Hematopoietic multipotent progenitor cell (in vitro differentiated cells): ENCODE results near the gene ZNF518B. TPM values are rescaled to one million over a fixed set of nuclear protein-coding genes. Genes with fewer than 3 reads are reported as not detected.

ENCODE experiments used
- DNase-seq, 3 donors: peaks; one replicate each; pipeline ENCODE4 v3.0.0-alpha.2; 2011 to 2015; ENCODE audit warnings: low read depth in 2 of 3, low spot score in 2 of 3
- total RNA-seq: library from RNA; depleted of rRNA; stranded (reverse); fragments of >200 nt; gene quantifications from one replicate; pipeline ENCODE4 v1.2.3, GENCODE V29; 2012

The ZNF518B gene, protein sequence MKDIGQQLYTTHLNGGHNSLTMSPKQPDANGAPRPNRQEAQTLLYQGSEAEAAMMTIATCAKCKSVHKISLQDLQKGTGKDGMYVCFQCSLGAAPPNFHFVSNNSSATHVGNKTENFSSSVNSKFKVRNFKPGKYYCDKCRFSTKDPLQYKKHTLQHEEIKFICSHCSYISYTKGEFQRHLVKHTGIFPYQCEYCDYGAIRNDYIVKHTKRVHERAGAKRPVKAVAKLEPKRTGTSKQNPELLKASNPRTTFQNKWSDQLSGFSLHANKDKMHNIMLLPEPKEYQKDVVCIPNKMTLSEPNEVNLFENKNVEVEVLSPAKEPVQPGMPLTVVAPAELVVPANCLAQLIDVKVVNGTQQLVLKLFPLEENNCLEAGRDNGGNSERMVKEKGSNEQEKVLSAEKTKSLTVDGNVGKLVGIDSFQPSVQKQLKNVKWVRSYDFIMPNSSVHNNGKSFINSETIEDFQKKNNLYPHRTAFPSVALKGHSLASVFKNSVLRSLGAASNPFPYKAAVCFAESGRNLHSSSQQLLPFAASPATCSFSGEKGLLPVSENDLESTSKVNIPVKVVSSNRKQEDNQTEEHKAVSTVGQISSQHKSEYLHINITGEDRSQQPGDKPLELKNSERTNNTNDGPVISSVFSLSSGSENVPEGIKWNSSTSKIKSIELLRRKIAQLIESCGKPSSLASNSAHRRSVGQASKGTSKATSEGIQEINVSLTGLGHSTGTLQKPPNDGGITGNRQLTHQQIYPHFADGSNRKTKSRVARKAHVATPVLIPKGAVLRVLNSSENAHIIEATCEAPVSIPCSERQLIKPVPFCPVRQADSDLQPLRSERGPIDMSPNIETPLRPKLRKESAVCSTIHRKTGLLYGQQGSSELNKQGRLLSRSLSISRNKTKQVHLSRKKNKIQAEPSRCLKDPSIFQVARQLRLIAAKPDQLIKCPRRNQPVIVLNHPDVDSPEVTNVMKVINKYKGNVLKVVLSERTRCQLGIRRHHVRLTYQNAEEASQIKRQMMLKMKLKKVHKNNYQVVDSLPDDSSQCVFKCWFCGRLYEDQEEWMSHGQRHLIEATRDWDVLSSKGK
- 21.8 TPM for total RNA-seq

DNA sequence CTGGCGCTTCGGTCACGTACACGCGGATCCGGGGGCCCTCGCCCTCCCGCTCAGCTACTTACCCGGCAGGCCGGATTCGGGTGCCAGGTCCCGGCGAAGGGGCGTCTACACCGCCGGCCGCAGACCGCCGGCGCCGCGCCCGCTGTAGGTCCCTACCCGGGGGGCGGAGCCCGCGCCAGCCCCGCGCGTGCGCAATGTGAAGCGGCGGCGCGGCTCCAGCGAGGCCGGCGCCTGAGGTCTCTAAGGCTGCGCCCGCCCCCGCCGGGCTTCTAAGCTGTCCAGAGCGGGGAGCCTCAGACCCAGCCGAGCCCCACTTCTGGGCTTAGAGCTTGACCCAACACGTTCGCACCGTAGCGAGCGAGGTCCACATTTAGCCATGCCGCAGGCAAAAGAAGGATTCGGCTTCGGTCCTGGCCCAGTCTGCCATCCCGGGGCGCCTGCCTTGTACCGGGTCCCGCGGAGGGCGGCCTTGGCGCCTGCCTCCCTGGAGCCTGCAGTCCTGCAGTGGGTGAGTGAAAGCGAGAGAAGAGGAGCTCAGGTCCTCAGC is at the start of gene ZNF518B:
Gene ZNF518B (minus strand): TSS at position 172 of the 547 bp plus-strand sequence. CDS start 11,098 bp downstream, outside the sequence.
- DNase-seq = peak; percentile 74 to 84 (median 79)

DNA sequence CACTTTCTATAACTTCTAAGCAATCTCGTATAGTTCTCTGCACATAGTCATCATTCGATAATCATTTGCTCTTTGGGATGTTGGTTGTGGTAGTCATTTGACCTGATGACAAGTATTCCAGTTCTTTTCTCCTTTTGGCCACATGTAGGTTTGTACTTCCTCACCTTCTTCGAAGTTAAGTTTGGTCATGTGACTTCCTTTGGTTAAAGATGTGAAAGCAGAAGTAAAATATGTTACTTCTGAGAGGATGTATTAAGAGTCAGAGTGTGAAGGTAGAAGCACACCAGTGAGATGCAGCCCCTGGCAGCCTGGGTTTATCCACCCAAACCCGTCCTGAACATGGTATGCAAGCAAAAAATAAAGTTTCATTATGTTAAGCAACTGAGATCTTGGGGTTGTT is 48.9 kb upstream of the ZNF518B start:
- peak in 1 of 3 donors; percentile 30 for DNase-seq

DNA sequence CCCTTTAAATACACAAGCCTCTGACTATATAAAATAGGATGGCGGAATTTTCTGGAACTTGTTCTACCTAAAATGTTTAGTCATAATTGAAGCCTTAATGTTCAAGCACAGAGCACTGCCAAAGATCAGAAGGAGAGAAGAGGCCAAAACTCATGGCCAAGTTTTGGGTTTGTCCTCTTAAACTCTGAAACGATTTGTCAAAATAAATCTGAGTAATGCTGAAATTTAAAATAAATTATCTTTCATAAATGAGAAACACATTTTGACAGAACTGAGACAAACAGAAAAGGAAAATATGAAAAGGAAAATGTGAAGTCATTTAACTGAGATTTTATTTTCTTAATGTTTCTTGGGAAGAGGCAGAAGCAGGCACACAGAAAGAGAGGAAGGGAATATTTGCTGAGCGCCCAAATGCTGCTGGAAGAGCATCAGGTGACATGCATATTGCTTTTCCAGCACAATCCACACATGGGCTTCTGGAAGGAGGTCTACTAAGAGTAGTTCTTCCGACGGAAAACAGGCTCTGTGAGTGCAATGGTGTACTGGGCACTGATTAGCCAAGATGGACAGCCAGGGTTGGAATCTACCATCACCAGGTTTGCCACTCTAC is 47.4 kb upstream of the ZNF518B start:
- DNase-seq = no peak

DNA sequence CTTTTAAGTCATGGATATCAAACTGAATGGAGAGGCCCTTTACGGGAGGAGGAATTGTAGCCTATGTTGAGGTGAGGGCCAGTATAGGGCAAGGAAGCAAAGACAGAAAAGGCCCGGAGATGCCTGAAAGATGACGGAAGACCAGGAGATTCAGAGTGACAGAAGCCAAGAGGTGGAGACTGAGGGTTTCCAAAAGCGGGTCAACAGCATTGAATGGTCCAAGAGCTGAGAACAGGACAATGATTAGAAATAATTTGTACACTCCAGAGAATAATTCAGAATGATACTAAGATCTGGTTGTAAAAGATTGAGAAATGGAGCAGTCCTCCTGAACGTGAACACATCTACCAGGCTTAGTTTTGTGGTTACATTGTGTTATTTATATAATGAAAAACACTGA is 45.5 kb upstream of the ZNF518B start:
- DNase-seq = no peak

DNA sequence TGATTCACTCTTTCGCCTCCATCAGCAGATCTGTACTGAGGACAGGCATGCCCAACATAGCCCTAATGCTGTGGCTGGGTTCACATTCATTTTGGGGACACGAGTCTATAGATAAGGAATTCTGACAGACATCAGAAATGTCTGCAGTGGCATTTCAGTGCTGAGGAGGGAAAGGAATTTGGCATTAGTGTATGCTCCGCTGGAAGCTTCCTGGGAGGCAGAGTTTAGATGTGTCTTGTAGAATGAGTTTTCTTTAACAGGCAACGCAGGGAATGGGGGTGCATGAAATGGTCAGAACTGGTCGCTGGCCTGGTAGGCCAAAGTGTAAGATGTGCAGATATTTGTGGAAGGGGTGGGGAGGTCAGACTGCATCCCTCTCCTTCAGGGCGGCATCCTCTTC is 43.5 kb upstream of the ZNF518B start:
- no peak for DNase-seq

DNA sequence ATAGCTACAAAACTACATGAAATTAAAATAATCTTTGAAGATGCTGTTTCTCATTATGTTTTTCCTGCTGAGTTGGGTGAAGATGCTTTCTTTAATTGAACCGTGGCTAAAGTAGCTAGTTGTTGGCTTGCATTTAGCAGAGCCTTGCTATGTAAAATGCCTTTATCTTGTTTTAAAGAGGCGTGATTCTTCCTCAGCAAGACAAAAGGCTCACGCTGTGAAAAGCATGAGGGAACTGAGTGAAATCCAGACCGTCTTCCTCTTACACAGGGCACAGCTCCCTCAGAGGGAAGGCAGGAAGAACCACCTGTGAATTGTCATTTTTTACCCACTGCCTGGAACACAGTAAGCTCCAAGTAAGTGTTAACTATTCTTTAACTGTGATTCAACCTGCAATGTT is 39.0 kb upstream of the ZNF518B start:
- no peak for DNase-seq

DNA sequence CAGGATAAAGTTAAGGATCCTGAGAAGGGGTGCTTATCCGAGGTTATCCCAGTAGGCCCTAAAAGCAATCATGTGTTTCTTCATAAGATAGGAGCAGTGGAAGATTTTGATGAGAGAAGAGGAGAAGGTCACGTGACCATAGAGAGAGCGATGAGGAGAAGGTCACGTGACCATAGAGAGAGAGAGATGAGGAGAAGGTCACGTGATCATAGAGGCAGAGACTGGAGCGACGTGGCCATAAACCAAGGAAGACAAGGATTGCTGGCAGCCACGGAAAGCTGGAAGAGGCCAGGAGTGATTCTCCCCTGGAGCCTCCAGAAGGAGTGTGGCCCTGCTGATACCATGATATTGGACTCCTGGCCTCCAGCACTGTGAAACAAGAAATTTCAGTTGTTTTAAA is 38.4 kb upstream of the ZNF518B start:
- no peak for DNase-seq

DNA sequence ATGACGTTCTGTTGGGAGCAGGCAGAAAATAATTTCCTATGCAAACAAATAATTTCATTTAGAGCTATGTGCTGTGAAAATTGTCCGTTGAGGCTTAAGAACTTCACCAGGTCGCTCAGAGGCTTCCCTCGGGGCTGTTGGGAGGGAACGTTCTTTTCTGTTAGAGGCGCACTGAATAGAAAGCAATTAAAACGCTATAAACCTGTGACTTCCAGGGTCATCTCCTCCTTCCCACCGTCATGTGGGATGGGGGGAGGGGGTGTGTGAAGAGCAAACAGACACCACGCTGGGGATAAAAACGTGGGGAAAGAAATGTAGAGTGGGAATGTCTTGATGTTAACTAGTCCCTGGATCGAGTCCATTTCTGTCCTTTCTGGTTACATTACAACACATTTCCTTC is 35.2 kb upstream of the ZNF518B start:
- DNase-seq = no peak

DNA sequence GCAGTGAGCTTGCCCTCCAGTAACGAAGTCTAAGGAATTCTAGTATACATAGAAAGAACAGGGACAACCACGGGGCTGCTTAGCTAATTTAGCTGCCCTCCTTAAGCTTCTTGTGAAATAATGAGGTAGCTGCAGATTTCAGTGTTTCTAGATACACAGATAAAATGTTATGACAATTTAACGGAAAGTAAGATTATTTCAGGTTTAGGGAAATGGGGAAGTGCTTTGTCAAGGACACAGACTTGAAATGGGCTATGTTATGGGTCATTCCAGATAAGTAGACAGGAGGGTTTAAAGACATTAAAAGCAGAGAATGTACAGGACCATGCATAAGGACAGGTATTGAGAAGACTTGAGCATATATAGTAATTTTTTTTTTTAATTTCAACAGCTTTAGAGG is 34.2 kb upstream of the ZNF518B start:
- no peak for DNase-seq

DNA sequence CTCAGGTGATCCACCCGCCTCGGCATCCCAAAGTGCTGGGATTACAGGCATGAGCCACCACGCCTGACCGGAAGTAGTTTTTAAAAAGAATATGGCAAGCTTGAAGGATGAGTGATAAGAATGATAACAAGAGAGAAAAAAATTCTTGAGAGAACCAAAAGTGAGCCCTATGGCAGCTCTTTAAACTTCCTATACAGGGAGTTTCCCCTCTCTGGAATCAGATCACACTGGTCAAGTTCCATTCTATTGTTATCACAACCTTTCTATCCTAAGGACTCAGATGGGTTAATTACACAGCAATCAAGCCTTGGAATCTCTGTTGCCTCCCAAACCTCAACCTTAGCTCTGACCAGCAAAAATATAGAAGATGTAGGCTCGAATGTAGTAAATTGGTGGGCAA is 33.8 kb upstream of the ZNF518B start:
- no peak for DNase-seq

DNA sequence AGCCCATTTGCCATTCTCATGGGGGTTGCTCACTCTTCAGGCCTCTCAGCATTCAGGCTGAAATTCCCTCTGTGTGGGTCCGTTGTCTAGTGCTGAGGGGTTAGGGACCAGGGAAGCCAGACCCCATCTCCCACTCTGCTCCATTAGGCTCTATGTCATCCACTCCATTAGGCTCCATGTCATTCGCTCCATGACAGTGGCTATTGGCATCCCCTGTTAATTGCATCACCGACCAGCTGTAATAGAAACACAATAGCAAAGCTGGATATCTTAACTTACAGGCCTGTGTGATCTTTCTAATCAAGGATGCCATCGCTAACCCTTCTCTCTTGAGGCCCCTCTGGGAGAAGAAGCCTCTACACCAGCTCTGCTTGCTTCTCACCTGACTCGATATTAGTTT is 25.7 kb upstream of the ZNF518B start:
- no peak for DNase-seq

DNA sequence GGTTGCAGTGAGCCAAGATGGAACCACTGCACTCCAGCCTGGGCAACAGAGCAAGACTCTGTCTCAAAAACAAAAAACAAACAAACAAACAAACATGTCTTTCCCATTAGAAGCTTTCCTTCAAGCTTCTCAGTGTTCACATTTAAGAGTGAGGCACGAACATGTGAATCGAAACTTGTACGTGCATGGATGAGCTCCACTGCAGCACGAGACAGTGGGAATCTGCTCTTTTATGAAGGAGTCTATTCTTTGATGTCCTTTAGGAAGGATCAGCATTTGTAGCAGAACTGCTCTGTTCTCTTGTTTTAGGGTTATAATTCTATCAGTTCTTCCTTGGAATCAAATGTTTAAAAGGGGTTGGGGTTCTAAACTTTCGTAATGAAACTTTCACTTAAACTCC is 23.4 kb upstream of the ZNF518B start:
- DNase-seq = no peak

DNA sequence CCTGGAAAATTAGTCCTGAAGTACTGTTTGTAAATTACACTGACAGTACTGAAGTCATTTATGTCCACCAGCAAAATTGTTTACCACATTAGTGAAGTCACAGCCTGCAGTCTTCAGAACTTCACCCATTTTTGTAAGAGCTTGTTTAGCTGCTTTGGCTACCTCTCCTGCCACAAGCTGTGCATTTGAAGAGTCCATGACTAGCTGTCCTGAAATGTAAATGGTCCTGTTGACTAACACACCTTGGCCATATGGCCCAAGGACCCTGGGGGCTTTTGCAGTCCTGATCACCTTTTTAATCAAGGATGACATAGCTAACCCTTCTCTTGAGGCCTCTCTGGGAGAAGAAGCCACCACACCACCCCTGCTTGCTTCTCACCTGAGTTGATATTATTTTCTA is 21.4 kb upstream of the ZNF518B start:
- DNase-seq = no peak

DNA sequence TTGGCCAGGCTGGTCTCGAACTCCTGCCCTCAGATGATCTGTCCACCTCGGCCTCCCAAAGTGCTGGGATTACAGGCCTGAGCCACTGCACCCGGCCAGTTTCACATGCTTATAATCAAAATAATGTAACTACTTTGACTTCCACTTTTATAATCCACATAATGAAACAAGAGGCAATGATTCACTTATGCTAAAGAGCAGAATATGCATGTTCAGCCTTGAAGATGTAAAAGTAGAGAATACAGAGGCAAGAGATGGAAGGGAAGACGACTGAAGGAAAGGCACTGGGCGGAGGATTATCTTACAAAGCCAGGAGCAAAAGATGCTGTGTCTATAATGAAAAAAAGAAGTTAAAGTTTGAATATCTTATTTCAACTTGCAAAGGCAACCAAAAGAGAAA is 13.3 kb upstream of the ZNF518B start:
- no peak for DNase-seq

DNA sequence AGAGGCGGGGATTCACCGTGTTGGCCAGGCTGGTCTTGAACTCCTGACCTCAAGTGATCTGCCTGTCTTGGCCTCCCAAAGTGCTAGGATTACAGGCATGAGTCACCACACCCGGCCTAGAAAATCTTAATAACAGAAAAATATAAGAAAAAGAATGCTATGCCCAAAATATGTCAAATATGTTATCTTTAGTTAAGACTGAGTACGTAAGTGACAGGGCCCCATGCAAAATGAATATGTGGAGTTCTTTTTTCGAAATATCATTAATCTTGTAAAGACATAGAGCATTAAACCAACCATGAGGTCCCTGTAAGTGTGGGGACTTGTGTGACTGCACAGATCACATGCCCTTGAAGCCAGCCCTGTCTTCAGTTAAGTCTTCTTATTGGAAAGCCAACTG is 8.9 kb upstream of the ZNF518B start:
- DNase-seq = no peak

DNA sequence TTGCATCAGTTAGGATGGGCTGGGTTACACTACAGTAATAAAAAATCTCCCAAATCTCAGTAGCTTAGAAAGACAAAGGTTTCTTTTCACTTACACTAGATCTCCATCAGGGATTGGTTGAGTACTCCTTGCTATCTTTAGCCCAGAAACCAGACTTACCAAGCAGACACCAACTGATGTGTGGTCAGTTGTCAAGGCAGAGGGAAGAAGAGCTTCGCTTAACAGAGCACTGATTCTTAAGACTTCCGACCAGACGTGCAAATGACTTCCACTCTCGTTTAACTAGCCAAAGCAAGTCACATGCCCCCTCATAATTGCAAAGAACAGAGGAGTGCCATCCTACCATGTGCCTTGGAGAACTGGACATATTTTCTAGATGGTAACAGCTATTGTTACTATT is 5.7 kb upstream of the ZNF518B start:
- DNase-seq = no peak

DNA sequence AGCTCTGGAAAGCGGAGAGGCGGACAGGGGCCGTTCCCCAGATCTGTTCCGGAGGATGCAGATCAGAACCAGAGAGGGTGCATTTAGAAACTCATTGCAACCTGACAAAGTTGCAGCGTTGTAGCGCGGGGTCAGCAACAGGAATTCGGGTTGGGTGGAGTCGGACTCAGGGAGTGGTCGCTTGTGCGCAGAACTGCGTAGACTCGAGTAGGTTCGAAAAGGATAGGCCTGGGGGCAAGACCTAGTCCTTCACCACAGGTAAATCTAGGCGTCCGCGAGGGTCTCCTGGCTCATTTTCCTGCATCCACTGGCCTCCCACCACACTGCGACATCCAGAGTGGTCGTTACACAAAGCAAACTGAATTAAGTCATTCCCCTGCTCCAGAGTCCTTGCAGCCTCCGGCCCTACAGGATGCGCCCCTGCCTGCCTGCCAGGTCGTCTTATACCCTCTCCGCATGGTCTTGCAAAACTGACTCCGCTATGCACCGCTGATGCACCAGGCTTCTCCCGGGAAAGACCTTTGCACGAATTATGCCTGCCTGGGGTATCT is 4.7 kb upstream of the ZNF518B start:
- no peak for DNase-seq

DNA sequence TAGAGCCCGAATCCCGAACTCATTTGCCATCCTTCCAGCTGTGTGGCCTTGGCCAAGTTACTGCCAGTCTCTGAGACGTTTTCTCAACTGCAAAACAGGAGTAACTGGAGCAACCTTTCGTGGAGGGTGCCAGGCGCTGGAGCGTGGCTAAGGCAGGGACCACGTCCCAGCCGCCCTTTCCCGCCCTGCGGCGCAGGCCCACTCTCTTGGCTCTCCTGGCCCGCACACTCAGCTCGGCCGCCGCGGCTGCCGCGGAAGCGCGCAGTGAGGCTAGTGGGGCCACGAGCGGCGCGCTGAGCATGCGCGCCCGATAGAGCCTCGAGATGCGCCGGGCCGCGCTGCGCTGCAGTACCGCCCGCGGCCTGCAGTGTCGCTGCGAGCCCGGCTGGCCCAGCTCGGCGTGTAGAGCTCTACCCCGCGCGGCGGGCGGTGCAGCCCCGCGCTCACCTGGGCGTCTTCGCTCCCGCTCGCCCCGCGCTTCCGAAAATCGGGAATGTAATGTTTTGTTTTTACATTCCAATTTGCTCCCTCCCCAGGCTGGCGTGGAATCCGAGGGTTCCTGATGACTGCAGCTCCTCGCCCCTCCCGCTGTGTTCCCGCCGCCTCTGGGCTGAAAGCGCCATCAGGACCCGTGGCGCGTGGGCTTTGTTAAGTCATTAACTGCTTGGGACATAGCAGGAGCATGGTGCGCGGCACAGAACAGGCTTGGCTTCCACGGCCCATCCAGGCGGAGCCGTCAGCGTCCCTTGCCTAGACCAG is 4.0 kb upstream of the ZNF518B start:
- DNase-seq = peak; percentile 80 to 84 (median 82)

DNA sequence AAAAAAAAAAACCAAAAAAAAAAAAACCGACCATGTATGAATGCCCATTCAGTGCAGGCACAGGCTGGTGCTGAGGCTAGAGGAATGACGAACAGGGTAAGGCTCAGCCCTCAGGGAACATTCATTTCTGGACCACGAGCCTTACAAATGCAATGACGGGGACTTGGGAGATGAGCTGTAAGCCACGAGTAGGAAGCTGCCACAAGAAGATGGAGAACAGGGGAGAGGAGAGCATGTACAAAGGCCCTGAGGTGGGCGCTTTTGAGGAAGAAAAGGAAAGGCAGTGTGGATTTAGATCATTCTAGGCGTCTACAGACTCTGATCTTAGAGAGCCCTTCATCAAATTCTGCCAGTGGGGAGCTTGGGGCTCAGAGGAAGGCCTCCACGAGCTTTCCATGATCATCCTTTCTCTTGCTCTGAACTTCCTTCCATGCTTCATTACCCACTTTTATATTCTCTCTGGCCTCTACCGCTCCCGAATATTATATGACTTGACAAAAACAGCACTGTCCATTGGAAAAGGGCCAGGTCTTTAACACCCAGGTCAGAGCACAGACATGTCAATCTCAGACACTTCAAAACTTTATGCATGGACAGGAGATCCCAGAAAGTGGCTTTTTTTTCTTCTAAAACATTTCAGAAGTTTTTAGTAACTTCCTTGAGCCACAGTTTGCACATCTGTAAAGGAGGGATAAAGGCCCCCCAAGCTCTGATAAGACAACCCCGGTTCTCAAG is 3.3 kb upstream of the ZNF518B start:
- peak in 1 of 3 donors; percentile 8 for DNase-seq
